Choroid plexus epithelial cell (primary cell): ENCODE measurements around the gene WDR74.

Source experiments
- DNase-seq: peaks from one replicate; pipeline ENCODE4 v3.0.0-alpha.2; 2010; ENCODE audit warnings: low read depth
- H3K4me3 ChIP-seq: 2 replicates; pipeline ENCODE4 v1.5.1; 2011; ENCODE audit warnings: low read depth, mild to moderate bottlenecking, control low read depth, low read length, moderate library complexity
- CTCF ChIP-seq: conservative IDR thresholded peaks from 2 replicates; pipeline ENCODE4 v1.5.1; 2011; ENCODE audit warnings: low read depth, mild to moderate bottlenecking, control low read depth, inconsistent platforms, low read length, moderate library complexity

Gene WDR74

DNA sequence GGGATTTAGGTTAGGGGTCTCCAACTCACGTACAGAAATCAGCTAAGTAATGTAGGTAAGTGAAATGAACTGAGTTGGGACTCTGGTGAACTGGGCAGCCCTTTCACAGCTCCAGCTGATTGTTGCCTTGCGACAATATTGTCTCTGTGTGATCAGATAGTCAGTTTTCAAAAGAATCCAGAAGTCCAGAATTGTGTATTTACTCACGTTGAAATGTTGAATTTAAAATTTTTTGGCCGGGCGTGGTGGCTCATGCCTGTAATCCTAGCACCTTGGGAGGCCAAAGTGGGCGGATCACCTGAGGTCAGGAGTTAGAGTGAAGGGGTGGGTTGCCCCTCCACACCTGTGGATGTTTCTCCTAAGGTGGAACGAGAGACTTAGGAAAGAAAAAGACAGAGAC, 18.8 kb upstream of the WDR74 start:
- no peak overlapping the region for H3K4me3 ChIP-seq
- no peak for TF ChIP-seq CTCF
- no peak for DNase-seq

DNA sequence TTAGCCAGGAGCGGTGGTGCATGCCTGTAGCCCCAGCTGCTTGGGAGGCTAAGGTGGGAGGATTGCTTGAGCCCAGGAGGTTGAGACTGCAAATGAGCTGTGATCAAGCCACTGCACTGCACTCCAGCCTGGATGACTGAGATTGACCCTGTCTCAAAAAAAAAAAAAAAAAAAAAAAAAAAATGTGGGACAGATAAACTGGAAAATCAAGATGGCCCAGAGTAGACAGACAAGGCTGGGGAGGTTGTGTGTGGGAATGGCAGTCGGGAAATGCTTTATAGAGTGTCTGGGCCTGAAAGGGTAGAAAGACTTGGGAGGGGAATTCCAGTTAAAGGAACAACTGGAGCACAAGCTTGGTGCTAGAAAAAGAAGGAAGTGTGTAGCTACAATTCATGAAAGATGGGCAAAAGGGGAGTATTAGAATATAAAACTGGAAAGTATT, 18.2 kb upstream of the WDR74 start:
- TF ChIP-seq CTCF, result no peak
- H3K4me3 ChIP-seq, result no peak overlapping the region
- DNase-seq, result no peak

DNA sequence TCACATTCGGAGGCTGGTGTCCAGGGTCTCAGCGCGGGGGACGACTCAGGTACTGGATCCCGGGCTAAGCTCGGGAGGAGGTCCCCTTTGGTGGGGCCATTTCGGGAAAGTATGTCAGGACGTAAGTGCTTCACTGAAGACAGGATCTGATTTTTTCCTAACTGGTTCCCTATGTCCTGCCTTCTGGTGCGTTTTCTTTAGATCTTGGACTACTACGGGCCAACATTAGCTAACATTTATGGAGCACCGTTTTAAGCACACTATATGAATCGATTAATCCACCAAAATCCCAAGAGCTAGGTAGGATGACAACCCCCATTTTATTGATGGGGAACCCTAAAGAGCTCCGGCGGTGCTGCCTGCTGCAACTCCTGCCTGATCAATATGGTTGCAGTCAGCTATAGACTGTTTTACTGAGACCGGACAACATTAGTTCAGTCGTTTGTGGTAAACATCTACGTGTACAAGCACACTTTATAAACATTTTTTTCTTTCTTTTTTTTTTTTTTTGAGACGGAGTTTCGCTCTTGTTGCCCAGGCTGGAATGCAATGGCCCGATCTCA, 17.0 kb upstream of the WDR74 start:
- DNase-seq, result no peak
- H3K4me3 ChIP-seq, result peak overlapping the region; percentile 77
- TF ChIP-seq CTCF, result no peak

GRCh38 chr11:62855571-62856332, 16.4 kb upstream of the WDR74 start:
- DNase-seq, result peak; percentile 99
- TF ChIP-seq CTCF, result no peak
- H3K4me3 ChIP-seq, result peak overlapping the region; percentile 77

- DNase-seq, result peak; percentile 40
- TF ChIP-seq CTCF, result no peak
- H3K4me3 ChIP-seq, result peak overlapping the region; percentile 77
Measured at GRCh38 chr11:62854825-62855570, 15.6 kb upstream of the WDR74 start.

GRCh38 chr11:62854013-62854824, 14.8 kb upstream of the WDR74 start:
- TF ChIP-seq CTCF, result no peak
- H3K4me3 ChIP-seq, result peak overlapping the region; percentile 77
- DNase-seq, result no peak
